Measurements from ENCODE around the gene PLEKHH1. TPM values are rescaled to one million over a fixed set of nuclear protein-coding genes. Genes with fewer than 3 reads are reported as not detected.

Gene PLEKHH1
- total RNA-seq, 1 experiment from 2014 or later = 35.3 TPM

- H2BK12ac ChIP-seq (ENCODE audit: insufficient read length, low read depth, low read length) = no peak overlapping the region
- H2AFZ ChIP-seq (ENCODE audit: low read length) = no peak overlapping the region
- H3K4me1 ChIP-seq (ENCODE audit: insufficient read depth, low read length) = no peaks in the 10 kb centered on the region
- no peak overlapping the region for H4K8ac ChIP-seq (replicated peaks; ENCODE audit: insufficient read length, low read depth, low read length)
- H3K9me3 Mint-ChIP-seq = peaks cover 0 to 5% of the 10 kb centered on the region in 2 experiments; a peak in 2 of 5 replicates
- no peak overlapping the region for H4K5ac ChIP-seq (ENCODE audit: insufficient read length, low read depth, low read length)
- TF ChIP-seq, protein P1, sequence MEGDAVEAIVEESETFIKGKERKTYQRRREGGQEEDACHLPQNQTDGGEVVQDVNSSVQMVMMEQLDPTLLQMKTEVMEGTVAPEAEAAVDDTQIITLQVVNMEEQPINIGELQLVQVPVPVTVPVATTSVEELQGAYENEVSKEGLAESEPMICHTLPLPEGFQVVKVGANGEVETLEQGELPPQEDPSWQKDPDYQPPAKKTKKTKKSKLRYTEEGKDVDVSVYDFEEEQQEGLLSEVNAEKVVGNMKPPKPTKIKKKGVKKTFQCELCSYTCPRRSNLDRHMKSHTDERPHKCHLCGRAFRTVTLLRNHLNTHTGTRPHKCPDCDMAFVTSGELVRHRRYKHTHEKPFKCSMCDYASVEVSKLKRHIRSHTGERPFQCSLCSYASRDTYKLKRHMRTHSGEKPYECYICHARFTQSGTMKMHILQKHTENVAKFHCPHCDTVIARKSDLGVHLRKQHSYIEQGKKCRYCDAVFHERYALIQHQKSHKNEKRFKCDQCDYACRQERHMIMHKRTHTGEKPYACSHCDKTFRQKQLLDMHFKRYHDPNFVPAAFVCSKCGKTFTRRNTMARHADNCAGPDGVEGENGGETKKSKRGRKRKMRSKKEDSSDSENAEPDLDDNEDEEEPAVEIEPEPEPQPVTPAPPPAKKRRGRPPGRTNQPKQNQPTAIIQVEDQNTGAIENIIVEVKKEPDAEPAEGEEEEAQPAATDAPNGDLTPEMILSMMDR (conservative IDR thresholded peaks at IDR 0.05) = no peak
- no peak overlapping the region for H3K4me3 Mint-ChIP-seq
- H2BK5ac ChIP-seq (ENCODE audit: insufficient read length, low read length) = no peak overlapping the region
- no peak overlapping the region for H4K91ac ChIP-seq (ENCODE audit: insufficient read length, low read depth, low read length)
- no peaks in the 10 kb centered on the region for H3K79me2 ChIP-seq (ENCODE audit: insufficient read depth, low read length)
- H3K23ac ChIP-seq (ENCODE audit: insufficient read length, low read depth, low read length) = no peak overlapping the region
- no peaks in the 10 kb centered on the region for H3K23me2 ChIP-seq (ENCODE audit: insufficient read length, low read depth, low read length, poor library complexity, severe bottlenecking)
- H3K56ac ChIP-seq (ENCODE audit: insufficient read length, low read depth, low read length) = no peak overlapping the region
- H2BK15ac ChIP-seq (ENCODE audit: low read depth, low read length) = no peak overlapping the region
- no peak overlapping the region for H3K14ac ChIP-seq (ENCODE audit: insufficient read depth, low read length)
- no peak overlapping the region for H2BK20ac ChIP-seq (ENCODE audit: low read depth, low read length, poor library complexity, severe bottlenecking)
- no peaks in the 10 kb centered on the region for H4K20me1 ChIP-seq (ENCODE audit: control insufficient read depth, insufficient read depth, insufficient read length)
- DNase-seq = no peak
- no peak overlapping the region for H3K4me2 ChIP-seq (ENCODE audit: insufficient read depth, insufficient read length, low read length)
- H2AK5ac ChIP-seq (ENCODE audit: insufficient read length, low read length) = no peak overlapping the region
- H3K27ac ChIP-seq (ENCODE audit: insufficient read length, low read depth, low read length) = no peak overlapping the region
- H3K9me3 ChIP-seq (ENCODE audit: control insufficient read depth, low read depth, low read length) = no peaks in the 10 kb centered on the region
- no peak overlapping the region for H3K4ac ChIP-seq (ENCODE audit: low read depth, low read length)
- no peak overlapping the region for H3K18ac ChIP-seq (ENCODE audit: insufficient read length, low read depth, low read length)
- peaks cover 2% of the 10 kb centered on the region; the same call in 1 of the 2 replicates for H3K27me3 Mint-ChIP-seq (ENCODE audit: low read depth)
- H2BK120ac ChIP-seq (ENCODE audit: low read depth, low read length, poor library complexity, severe bottlenecking) = no peak overlapping the region
- H3K27ac Mint-ChIP-seq = no peak overlapping the region
- H3K36me3 Mint-ChIP-seq (ENCODE audit: insufficient read depth in 1 of 3, low read depth in 3 of 3) = no peaks in the 10 kb centered on the region; a peak in 2 of 7 replicates
- WGBS (ENCODE audit: extremely low coverage, insufficient read length, low lambda C conversion rate) = no CpG with 5 or more reads among the region's 4 CpGs
- H3K79me1 ChIP-seq (ENCODE audit: insufficient read depth, low read depth, low read length, poor library complexity, severe bottlenecking) = no peaks in the 10 kb centered on the region
- no peak overlapping the region for H3K9ac ChIP-seq (ENCODE audit: extremely low read depth, insufficient read length, low read length)
- H3K4me1 Mint-ChIP-seq = peaks cover 13 to 15% of the 10 kb centered on the region in 2 experiments
- no peaks in the 10 kb centered on the region for H3K27me3 ChIP-seq (ENCODE audit: insufficient read depth, low read length)
- H3T11ph ChIP-seq (ENCODE audit: low read length) = no peak overlapping the region
These were observed 46.2 kb upstream of the PLEKHH1 start for GRCh38 chr14:67486890-67487289.

All from H9 (cell line).